Stimulated activated CD4-positive, alpha-beta T cell treated with anti-CD3 and anti-CD28 coated beads, Interleukin-1b, Interleukin-23, amount 100 ng/mL, for 48 hours (primary cell): ENCODE data around the gene FSTL4.
A peak's percentile ranks its signal among the peaks of the same experiment; 100 is the strongest.

ENCODE experiments used
- DNase-seq: peaks from one replicate; pipeline ENCODE4 v3.0.0-alpha.2; 2020

The FSTL4 gene

DNA sequence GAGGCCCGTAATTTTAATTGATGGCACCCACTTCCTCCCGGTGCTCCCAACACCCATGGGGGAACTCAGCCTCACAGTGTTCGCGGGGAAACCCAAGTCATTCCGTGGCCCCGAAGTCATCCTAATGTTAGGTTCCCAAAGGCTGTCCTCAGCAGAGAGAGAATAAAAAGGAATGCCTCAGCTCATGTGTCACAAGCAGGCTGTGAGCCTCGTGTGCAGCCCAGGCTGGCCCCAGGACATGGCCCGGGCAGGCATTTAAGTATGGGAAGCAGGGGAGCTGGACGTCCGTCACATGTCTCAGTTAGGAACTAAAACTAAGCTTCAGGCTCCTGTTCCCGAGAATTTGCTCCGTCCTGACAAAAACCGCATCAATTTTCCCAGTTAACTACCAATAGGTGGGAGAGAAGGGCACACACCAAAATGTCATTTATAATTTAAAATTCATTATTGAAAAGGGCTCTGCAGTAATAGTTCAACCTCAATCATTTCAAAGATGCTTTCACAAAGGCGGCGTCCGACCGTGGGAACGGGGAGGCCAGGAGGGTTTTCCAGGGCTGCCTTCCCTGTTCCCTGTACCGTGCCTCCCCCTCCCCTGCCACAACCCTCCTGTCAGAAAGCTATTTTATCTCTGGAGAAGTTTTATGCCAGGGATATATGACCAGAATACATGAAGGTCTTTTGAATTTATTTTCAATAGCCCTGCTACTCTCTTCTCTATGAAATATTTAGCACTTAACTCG, 137.3 kb downstream of the FSTL4 start:
- no peak for DNase-seq

DNA sequence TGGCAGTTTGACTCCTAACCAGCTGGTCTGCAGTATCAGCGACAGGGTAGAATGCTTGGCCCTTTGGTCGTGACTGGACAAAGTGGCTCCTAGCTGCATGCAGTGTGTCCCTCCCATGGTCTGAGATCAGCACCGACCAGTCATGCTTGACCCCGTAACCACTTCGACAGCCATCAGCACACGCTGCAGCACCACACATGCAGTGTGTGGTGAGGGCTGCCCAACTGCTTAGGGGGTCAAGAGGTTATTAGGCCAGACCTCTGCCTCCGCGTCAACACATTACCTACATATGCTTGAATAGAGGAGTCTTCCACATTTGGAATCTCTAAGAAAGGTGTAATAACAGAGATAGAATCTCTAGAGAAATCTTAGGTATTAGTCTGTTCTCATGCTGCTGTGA, 139.1 kb downstream of the FSTL4 start:
- no peak for DNase-seq

DNA sequence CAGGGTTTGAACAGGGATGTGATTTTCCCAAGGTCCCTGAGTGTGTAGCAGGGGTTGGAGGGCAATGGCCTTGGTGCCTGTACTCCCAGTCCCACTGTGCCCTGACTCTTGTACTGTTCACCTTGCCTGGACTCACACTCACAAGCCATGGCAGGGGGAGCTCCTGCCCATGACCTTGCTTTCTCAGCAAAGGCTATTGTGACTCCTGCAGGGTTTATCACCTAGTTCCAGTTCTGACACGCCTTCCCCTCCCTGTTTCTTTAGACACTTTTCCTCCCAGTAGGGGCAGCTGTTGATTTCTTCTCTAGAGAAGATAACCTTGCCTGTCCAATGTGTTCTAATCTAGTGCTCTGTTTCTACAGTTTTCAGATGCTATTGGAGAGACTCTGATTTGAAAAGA, 139.5 kb downstream of the FSTL4 start:
- DNase-seq, result no peak

DNA sequence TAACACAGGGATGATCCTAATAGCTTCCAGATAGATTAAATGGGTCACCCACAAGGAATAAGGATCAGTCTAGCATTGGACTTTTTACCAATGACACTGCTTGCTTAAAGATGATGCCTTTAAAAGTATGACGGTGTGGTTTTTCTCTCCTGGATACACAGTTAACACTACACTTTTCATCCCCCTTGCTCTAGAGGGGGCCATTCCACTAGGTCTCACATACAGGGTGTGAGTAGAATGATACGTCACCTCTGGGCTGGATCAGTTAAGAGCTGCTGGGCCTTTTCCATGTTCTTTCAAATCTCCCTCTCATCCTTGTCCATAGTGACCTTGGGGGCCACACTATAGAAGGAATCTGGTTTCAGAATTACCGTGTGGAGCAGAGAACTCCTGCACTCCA, 140.6 kb downstream of the FSTL4 start:
- no peak for DNase-seq

DNA sequence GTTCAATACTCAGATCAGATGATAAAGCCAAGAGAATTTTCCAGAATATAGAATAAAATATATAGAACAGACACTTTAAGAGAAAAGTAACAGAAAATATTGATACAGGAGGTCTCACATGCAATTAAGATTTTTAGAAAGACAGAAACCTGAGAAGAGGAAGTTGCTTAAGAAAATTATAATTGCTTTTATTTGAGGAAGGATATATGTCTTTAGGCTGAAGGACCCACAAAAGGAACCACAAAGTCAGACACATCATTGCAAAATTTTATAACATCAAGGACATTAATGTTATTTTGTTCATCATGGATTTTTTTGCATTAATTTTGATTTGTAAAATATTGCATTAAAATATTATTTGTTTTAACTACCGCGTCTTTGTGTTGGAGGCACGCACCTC, 141.5 kb downstream of the FSTL4 start:
- DNase-seq, result no peak

DNA sequence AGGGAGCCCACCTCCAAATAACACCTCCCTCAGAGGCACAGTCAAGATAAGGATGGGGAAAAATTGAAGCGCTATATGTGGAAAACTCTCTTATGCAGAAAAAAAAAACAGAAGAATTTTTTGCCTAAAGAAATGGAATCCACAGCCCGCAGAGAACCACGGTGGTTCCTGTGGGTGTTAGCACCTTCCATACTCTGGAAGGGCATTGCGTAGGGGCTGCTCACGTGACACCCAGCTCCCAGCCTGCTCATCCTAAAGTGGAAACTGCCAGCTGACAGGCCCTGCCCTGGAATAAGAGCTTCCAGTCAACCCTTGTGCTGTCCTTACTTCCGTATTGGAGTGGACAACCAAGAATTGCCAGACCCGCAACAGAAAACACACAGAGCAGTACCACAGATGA, 142.5 kb downstream of the FSTL4 start:
- no peak for DNase-seq

DNA sequence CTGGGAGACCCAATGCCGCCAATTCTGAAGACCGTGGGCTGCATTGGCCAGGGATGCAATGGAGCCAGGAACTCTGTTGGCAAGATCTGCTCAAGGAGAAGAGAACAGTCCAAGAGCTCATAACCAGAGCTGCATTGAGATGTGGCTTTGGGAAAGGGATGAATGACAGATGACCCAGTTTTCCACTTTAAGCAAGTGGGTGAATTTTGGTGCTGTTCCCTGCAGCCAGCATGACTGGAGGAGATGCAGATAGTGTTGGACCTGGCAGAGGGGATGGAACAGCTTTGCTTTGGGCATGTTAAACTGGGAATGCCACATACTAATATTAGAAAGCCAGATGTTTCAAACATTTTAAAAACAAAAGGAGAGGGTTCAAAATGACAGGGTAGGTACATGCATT, 143.1 kb downstream of the FSTL4 start:
- no peak for DNase-seq

DNA sequence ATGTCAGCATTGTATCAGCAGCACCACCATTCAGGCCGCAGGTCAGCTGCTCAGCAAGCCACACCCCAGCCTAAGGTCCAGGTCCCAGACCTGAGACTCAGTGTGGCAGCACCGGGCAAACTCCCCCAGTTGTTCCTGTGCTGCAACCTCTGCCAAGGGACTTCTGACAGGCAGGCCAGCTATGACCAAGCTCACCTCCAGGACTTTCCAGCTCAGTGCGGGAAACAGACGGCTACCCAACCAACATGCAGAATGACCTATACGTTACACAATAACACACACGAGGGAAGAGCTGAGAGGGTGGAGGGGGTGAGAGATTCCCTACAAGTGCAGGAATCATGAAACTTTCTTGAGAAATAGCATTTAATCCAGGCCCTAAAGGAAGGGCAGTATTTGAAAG, 143.7 kb downstream of the FSTL4 start:
- DNase-seq, result no peak

DNA sequence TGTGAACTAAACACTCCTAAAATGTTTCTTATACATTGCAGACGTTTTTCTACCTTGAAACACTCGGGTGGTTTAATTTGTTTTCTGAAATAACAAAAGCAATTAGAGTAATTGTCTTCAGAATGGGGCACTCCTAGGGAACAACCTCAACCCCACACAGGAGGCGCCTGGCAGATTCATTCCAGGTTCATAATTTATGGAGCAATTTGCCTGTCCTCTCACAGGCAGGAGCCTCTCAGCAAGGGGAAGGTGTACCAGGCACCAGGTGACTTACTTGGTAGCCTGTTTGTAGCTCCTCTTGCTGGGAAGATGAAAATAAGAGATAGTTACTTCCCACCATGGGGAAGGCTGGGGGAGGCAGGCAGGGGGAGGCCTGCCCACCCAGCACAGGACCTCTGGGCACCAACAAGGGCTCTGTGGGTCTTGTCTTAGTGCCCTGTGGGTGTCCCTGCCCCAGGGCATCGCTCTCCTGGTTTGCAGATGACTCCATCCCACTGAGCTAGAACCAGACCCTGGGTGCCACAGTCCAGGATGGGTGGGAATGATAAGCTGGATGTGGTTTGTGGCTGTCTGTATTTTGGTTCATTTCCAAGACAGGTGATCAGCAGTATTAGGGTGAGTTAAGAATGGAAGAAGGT, 144.4 kb downstream of the FSTL4 start:
- no peak for DNase-seq

DNA sequence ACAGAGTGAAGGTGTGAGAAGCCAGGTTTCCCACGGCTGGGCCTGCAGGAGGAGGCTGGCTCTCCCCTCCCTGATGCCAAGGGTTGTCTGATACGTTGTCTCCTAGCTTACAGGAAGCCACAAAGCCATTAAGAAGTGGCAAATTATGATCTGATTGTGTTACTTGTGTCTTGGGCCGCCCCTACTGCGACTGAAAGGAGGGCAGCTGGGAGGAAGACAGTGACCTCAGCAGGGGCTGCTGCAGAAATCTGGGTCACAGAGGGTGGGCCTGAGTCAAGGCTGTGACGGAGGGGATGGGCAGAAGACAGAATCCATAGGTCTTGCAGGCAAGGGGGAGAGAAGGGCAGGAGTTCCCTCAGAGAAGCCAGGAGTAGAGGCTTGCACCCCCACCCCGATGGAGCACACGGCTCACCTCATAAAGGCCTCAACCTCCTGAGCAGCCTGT, 145.0 kb downstream of the FSTL4 start:
- DNase-seq, result no peak

DNA sequence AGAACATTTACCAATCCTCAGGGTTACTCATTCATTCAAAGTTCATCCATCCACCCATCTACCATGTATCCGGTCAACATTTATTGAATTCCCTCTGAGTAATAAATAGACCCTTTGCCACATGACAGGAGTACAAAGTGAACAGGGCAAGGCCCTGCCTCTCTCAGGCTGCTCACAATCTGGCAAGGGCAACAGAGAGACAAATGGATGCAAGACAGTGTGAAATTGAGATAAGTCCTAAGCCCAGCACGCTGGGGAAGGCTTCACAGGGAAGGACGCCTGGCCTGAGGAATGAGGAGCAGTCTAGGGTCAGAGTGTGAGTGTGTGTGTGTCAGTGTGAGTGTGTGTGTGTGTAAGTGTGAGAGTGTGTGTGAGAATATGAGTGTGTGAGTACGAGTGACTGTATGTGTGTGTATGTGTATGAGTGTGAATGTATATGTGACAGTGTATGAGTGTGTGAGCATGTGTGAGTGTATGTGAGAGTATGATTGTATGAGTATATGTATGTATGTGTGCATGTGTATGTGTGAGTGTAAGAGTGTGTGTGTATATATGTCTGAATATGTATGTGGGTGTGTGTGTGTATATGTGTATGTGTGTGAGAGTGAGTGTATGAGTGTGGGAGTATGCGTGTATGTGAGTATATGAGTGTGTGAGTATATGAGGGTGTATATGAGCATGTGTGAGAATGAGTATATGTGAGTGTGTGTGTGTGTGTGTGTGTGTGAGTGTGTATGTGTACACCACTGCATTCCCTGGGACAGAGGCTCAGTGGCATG, 145.6 kb downstream of the FSTL4 start:
- no peak for DNase-seq

DNA sequence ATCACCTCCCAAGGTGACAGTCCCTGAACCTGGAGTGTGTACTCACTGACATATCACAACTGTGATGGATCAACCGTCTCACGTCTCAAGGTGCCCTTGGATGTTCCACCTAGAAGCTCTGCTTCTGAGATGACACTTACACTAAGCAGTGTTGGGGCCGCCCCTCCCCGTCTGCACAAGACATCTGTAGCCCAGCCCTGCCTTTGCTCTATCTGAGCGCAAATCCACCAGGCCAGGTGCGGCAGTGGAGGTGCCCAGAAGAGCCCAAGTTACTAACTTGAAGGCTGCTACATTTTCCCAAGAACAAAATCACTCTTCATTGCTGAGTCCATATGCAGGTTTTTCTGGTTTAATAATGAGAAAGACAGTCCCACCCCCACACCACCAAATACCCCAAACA, 148.3 kb downstream of the FSTL4 start:
- no peak for DNase-seq

DNA sequence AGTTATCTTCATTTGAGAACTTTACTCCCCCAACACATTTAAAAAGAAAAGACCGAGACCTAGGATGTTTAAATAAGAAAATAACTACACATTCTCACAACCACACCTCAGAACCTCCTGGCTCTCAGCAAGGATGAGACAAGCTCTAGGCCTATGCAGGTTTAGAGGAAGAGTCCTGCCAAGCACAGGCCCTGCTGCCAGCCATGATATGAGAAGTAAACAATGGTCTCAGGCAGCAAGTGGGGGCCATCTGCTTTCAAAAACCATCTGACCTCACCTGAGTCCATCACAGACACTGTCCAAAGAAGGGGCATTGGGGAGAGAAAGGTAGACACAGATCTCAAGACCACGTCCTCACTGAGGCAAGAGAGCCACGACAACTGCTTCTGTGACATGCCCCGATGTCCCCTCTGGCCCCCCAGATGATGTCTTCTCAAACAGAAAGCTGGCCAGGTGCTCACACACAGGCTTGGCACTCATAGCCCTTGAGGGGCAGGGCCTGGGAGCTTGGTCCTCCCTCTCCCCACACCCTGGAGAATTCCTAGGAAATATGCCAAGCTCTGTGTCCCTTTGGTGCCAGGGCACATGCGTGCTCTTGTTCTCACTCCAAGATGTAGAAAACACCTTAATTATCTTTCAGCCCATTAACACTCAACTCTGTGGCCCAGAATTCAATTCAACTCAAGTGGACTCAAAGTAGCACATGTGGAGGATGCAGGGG, 150.4 kb downstream of the FSTL4 start:
- DNase-seq, result no peak

DNA sequence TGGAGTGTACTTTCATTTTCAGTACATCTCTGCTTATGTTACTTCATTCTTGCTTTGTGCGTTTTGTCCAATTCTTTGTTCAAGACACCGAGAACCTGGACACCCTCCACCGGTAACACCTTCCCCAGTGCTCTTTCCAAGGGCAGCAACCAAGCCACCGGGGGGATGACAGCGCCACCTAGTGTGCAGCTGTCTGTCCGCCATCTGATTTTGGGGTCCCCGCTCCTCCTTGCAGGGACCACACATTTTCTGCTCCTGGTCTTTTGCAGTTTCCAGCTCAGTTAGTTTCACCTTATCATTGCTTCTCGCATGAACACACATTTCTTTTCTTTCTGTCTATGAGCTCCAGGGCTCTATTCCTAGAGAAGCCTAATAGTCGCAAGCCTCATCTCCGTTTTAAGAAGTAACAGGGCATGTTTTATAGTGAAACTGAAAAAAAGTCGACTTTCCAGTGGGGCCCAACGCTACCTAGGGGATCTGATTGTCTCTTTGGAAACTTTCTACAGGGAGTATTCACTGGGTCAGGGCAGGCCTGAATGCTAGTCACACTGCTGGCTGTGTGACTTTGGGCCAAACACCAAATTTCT, 152.1 kb downstream of the FSTL4 start:
- peak; percentile 36 for DNase-seq

DNA sequence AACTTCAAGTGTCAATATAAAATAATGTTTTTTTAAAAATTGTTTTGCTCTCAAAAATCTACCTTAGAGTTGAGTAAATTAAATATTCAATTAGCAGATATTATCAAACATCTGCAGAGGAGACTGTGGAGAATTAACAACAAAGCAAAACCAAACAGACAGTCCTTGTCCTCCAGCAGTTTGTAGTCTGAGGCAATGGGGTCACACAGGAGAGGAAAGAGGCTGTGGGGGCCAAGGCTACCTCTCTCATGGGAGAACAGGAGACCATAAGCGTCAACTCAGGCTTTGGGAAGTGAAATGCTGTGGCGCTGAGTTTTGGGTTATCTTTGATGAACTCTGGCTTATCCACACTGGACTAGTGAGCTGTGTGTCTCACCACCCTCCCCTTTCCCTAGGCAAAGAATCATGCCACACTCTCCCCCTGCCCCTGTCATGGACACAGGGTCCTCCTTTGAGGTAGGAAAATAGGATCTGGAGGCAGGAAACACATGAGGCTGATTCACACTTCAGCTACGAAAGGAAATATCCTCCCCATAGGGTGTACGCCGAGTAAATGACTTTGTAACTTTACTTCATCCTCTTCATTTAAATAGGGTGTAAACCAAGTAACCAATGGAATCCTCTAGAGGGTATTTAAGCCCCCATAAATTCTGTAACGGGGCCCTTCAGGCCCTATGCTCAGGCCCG, 152.7 kb downstream of the FSTL4 start:
- no peak for DNase-seq

DNA sequence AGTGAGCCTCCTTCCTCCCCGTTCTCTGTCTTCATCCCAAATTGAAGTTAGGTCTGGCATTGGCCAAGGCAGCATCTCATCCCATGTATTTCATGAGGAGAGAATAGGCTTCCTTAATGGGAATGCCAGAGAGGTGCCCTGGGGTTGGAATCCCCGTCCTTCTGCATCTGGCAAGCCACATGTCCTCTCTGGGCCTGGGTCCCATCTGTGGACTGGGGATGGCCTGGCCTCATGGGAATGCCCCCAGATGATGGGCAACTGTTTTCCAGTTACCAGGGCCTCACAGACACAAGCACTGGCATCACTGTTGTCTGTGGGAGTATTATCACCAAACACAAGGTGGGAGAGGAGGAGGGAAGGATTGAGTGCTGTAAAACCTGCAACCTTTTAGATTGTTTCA, 153.9 kb downstream of the FSTL4 start:
- DNase-seq, result no peak

DNA sequence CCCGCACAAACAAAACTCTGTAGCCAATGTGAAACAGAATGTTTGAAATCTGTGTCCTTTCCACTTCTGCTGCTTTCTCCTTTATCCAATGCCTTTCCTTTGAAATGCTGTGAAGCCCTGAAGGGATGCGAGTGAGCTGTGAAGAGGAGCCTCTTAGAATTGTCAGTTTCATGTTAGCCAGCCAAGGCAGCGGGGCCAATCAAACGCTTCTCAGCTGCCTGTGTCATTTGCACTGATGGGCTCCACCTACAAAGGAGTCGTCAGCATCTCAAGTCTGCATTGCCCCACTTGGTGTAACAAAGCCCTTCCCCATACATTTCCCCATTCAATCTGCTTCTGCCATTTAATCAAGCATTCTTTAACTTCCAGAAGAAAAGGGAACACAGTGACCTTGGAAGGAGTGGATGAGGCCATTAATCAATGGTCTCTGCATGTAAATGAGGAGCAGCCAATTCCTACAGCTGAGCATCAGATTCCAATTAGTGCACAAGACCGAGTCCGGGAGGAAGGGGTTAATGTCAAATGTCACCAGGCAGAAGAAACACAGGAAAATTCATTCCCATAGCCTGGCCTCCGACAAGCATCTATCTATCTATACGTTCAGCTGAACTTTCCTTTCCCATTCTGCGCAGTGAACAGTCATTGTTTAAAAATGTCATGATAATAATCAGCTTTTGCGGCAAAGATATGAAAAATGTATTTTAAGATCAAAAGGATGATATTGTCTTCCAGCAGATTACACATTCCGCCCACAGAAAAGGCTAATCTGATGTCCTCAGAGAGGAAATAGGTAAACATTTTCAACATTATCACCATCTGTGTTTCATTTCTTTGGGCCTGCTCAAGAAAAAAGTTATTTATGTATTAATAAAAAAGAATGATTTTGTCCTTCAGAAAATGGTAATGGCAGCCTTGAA, 154.6 kb downstream of the FSTL4 start:
- no peak for DNase-seq

DNA sequence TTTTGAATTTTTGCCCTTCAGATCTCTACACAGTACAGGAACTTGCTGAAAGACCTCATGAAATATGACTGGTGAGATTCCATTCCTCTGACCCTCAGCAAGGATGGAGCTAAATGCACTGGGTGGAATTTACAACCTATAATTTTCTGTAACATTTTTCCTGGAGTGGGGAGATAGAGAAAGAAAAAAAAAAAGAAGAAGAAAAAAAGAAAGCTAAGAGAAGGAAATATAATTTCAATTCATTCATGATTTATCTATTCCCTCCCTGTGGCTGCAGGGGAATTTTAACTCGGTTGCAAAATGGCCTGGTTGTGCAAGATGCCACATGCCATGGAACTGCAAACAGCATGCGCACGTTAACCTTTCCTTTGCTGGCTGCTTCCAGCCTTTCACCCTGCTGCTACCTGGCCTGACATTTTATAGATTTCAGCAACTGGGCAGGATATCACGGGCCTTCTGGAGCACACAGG, 155.4 kb downstream of the FSTL4 start:
- DNase-seq, result no peak

DNA sequence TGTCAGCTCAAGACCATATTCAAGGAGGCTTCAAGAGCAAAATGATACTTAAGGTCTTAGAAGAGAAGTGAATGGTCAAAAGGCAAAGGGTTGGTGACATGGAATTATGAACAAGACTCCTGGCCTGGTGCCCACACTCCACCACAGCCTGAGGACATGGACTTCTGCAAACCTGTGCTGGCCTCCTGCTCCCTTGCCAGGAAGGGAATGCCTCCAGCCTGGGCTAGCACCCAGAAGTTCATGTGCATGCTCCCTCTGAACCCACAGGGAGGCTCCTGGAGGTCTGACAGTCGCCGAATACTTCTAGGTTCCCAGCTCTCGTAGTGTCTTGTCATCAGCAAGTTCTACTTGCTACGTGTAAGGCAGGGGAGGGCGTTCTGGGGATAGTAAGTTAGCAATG, 156.7 kb downstream of the FSTL4 start:
- DNase-seq, result no peak

DNA sequence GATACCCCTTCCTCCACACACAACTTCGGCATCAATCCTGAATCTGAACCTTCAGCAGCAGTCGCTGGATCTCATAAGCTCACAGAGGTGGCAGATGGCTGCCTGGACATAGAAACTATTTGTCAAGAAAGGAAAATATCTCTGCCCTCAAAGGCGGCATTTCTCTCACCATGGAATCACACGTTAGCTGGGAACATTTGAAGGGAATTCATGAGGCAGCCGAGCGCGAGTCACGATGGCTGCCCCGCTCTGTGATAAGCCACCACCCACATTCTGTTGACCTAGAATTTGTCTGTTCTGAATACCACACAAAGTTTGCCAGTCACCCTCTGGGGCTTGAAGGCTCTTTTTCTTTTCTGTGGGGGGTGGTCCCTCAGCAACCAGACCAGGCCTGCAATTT, 157.9 kb downstream of the FSTL4 start:
- no peak for DNase-seq

DNA sequence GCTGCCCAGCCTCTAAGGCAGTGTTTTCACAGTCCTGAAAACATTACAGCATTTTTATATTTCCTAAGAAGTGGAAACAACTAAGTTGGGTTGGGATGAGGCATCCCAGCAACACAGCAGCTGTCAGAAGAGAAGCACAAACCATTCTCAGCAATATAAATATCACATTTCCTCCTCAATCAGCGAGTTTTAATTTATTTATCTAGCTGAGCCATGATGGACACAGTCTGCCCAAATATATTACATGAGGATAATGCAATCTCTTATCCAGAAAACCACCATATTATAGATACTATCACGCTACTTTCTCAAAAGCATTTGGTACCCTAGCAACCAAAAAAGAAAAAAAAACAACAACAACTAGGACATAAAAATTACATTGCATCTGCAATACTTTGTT, 158.5 kb downstream of the FSTL4 start:
- DNase-seq, result no peak
